Colon (tissue), 2 donors: ENCODE results near the gene NLGN3.

Source experiments
- FAIRE-seq: peaks from 2 replicates; lab custom pipeline; 2012; peaks lifted over from hg19 to GRCh38; lab: Jason Lieb, UNC
- donor health status: control.
- donor health status: control.

Gene NLGN3

DNA sequence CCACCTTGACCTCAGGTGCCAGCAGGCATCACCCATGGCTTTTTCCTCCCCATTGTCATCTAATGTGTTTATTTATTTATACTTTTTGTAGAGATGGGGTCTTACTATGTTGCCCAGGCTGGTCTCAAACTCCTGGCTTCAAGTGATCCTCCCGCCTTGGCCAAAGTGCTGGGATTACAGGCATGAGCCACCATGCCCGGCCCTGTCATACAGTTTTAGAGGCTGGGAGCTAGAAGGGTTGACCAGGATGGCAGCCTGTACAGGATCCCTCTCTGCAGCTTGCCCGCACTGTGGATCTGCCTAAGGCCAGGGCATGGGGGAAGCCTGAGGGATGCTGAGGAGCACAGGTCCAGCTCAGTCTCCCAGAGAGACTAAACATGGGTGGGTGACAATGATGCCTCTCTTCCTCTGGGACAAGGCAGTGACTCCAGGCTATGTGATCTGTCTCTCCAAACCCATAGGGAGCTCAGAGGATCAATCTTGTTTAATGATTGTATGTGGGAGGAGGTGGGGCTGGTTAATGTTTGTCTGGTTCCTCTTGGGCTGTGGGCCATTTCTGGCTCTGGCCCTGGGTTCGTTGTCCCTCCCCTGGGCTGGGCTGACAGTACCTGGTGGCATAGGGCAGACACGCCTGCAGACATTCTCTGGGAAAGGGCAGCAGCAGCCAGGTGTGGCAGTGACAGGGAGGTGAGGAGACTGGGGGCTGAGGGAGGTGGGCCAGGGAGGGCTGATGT lies 70.1 kb downstream of the NLGN3 start:
- FAIRE-seq, result no peak

DNA sequence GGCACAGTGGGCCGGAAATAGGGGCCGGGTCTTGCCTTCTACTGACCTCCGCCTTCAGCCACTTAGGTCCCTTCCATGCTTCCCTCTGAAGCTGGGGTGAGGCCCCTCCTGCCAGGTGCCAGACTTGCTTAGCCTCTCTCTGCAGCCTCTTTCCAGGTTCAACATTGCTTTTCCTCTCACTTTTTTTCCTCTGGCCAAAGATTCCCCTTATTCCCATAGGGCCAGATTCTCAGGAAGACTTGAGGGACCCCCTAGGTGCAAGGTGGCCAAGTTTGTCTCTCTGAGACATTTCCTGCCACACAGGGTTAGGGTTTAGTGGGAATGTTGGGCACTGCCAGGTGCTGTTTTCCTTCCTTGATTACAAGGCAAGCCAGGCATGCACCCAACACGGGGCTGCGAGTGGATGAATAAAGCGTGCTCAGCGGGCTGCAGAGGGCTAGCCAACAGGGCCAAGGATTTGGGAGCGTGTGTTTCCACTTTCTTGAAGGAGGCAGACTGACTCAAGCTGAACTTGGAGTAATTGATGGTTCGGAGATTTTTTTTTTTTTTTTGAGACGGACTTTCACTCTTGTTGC lies 70.8 kb downstream of the NLGN3 start:
- FAIRE-seq, result no peak

DNA sequence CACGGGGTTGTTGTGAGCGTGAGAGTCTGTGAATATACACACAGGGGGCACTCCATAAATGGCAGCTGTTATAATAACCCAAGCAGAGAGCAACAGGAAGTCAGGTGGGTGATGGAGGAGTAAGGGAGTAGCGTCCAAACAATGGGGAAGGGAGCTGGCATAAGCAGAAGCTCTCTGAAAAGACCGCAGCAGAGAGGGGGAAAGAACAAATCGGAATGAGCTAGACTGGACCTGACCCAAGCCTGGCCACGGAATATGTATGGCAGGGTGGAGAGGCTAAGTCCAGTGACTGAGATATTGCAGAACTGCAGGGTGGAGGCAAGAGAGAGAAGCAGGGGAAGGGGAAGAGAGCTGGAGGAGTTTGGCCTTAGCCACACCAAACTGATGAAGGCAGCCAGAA lies 71.8 kb downstream of the NLGN3 start:
- no peak for FAIRE-seq

DNA sequence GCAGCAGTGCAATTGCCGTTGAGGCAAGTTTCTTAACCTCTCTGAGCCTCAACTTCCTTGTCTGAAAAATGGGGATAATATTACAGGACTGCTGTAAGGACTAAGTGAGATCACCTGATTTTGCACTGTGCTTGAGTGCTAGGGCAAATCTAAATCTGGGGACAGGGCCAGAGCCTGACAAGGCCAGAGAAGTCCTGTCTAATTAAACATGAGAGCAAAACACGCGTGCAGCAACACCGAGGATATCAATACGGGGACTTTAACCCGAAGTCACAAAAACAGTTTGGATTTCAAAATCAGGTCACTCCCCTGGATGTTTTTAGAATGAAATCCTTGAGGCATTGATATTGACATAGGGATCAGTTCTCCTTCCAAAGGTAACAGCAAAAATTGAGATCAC lies 72.7 kb downstream of the NLGN3 start:
- no peak for FAIRE-seq
